Rectal smooth muscle tissue (tissue), 1 donor: ENCODE results near the gene HSPBP1.

Experiments used
- H3K27ac ChIP-seq: one replicate; pipeline ENCODE4 v1.7.0; 2013; ENCODE audit warnings: low read depth, low read length, inconsistent platforms
- H3K27me3 ChIP-seq: one replicate; pipeline ENCODE4 v1.7.0; 2013; ENCODE audit warnings: low read length; ENCODE audit not compliant: control insufficient read depth, insufficient read depth
- H3K36me3 ChIP-seq: one replicate; pipeline ENCODE4 v1.7.0; 2013; ENCODE audit warnings: low read length; ENCODE audit not compliant: control insufficient read depth, insufficient read depth
- H3K4me1 ChIP-seq: one replicate; pipeline ENCODE4 v1.7.0; 2013; ENCODE audit warnings: low read length; ENCODE audit not compliant: control insufficient read depth, insufficient read depth
- H3K4me3 ChIP-seq: one replicate; pipeline ENCODE4 v1.7.0; 2013; ENCODE audit warnings: low read length
- H3K9ac ChIP-seq: one replicate; pipeline ENCODE4 v1.7.0; 2013; ENCODE audit warnings: low read length

Gene HSPBP1

GRCh38 chr19:55265173-55265572, 14.7 kb downstream of the HSPBP1 start:
- H3K4me3 ChIP-seq = no peak overlapping the region
- no peak overlapping the region for H3K9ac ChIP-seq
- H3K27ac ChIP-seq = no peak overlapping the region
- H3K27me3 ChIP-seq = no peaks in the 10 kb centered on the region
- no peaks in the 10 kb centered on the region for H3K4me1 ChIP-seq
- H3K36me3 ChIP-seq = peaks cover 10% of the 10 kb centered on the region

GRCh38 chr19:55264531-55264930, 15.4 kb downstream of the HSPBP1 start:
- Histone ChIP-seq H3K27me3 (no peaks in the 10 kb centered on the region), H3K9ac (no peak overlapping the region), H3K27ac (no peak overlapping the region), H3K36me3 (peaks cover 10% of the 10 kb centered on the region), H3K4me3 (no peak overlapping the region), H3K4me1 (peaks cover 5% of the 10 kb centered on the region)

DNA sequence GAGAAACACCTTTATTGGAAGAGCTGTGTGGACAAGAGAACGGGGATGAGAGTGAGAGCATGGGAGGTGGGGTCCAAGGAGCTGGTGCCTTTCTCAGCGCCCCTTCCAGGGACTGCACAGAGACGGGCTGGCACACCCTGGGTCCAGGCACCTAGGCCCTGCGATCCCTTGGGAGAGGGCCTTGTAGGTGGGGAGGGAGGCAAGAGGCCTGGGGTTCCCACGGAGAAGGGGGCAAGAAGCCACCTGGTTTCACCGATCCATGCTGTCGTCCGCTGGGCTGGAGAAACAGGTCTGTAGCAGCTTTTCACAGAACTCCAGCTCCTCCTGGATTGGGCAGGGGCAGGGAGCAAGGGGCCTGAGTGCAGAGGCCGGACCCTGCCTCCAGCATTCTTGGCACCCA, 17.6 kb downstream of the HSPBP1 start:
- Histone ChIP-seq H3K27ac (no peak overlapping the region), H3K27me3 (no peaks in the 10 kb centered on the region), H3K4me1 (peaks cover 5% of the 10 kb centered on the region), H3K36me3 (peaks cover 7% of the 10 kb centered on the region), H3K4me3 (no peak overlapping the region), H3K9ac (no peak overlapping the region)

- Histone ChIP-seq H3K27ac (no peak overlapping the region), H3K27me3 (no peaks in the 10 kb centered on the region), H3K9ac (no peak overlapping the region), H3K4me3 (no peak overlapping the region), H3K4me1 (peaks cover 5% of the 10 kb centered on the region), H3K36me3 (peaks cover 7% of the 10 kb centered on the region)
These were observed 18.2 kb downstream of the HSPBP1 start for GRCh38 chr19:55261671-55262126.

DNA sequence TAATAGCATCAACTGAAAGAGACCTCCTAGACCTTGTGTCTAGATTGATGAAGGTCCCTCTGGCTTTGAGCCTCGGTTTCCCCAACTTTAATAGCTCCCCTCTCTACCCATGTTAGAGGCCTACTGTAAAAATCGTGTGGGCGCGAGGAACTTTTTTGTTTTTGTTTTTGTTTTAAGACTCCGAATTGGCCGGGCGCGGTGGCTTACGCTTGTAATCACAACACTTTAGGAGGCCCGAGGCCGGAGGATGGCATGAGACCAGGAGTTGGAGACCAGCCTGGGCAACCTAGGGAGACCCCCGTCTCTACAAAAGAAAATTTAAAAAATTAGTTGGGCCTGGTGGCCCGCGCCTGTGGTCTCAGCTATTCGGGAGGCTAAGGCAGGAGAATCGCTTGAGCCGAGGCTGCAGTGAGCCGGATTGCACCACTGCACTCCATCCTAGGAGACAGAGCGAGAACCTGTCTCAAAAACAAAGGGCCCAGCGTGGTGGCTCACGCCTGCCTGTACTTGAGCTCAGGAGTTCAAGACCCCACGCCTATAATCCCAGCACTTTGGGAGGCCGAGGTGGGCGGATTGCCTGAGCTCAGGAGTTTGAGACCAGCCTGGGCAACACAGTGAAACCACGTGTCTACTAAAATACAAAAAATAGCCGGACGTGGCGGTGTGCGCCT, 20.2 kb downstream of the HSPBP1 start:
- Histone ChIP-seq H3K4me1 (peaks cover 5% of the 10 kb centered on the region), H3K36me3 (peaks cover 7% of the 10 kb centered on the region), H3K27ac (peak overlapping the region; percentile 89), H3K4me3 (peak overlapping the region; percentile 63), H3K9ac (peak overlapping the region; percentile 6), H3K27me3 (no peaks in the 10 kb centered on the region)

- H3K36me3 ChIP-seq = peaks cover 7% of the 10 kb centered on the region
- H3K27me3 ChIP-seq = no peaks in the 10 kb centered on the region
- peak within 1 kb of the TSS; percentile 89 for H3K9ac ChIP-seq
- H3K27ac ChIP-seq = peak within 1 kb of the TSS; percentile 89
- peaks cover 5% of the 10 kb centered on the region for H3K4me1 ChIP-seq
- peak within 1 kb of the TSS; percentile 97 for H3K4me3 ChIP-seq
These were observed 20.9 kb downstream of the HSPBP1 start, which contains the start of gene PPP6R1 for GRCh38 chr19:55258828-55259539. TSS of gene PPP6R1 (minus strand) at chr19:55259017. CDS start at chr19:55247103, 11,914 bp downstream.

DNA sequence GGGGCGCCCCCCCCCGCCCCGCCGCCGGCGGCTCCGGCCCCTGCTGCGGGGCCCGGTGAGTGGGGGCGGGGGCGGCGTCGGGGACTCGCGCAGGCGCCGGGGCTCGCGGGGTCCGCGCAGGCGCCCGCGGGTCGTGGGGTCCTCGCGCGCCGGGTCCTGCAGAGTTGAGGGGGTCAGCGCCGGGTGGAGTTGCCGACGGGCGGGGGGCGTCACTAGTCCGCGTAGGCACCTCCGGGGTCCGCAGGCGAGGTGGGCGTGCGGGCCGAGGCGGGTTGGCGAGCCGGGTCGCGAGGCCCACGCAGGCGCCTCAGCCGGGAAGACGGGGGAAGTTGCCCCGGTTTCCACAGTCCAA, 21.5 kb downstream of the HSPBP1 start:
- Histone ChIP-seq H3K27me3 (no peaks in the 10 kb centered on the region), H3K4me1 (peaks cover 5% of the 10 kb centered on the region), H3K4me3 (peak overlapping the region; percentile 97), H3K36me3 (peaks cover 7% of the 10 kb centered on the region), H3K27ac (peak overlapping the region; percentile 85), H3K9ac (peak overlapping the region; percentile 89)

DNA sequence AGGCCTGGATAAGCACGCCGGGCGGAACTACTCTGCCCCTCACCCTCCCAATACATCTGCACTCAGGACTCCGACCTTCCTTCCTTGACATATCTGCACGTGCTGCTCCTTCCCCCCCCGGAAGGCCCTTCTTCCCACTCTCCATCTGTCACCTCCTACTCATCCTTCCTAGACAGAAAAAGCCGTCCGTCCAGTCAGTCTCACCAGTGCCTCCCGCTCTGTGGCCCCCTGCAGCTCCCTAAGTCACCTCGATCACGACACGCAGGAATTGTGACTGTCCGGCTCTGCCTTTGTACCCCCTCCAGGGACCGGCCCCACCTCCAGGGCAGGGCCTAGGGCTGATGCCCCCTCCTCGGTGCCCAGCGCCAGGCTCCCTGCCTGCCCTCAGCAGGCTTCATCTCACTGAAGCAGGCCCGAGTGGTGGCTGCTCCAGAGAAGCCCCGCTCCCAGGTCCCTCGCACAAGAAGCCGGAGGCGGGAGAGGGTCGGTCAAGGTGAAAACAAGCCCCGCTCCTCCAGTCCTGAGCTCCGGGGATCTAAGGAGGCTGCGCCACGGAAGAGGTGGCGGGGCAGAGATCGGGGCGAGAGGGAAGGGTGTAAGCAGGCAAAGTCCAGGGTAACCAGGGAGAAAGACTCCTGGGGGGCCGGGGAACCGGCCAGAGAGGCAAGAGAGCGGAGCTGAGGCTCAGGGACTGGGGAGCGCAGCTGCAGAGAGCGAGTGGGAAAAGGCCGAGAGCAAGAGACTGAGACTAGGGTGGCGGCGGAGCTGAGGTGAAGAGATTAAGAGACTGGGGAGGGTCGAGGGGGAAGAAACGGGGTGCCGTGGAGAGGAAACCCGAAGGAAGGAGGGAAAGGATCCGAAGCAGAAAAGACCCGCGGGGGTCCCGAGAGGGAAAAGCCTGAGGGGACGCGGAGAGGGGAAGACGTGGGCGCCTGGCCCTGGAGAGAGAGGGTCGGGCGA, 22.2 kb downstream of the HSPBP1 start:
- peaks cover 7% of the 10 kb centered on the region for H3K36me3 ChIP-seq
- peak overlapping the region; percentile 19 for H3K27ac ChIP-seq
- H3K4me1 ChIP-seq = peaks cover 5% of the 10 kb centered on the region
- H3K9ac ChIP-seq = peak overlapping the region; percentile 66
- H3K27me3 ChIP-seq = no peaks in the 10 kb centered on the region
- peak overlapping the region; percentile 97 for H3K4me3 ChIP-seq

DNA sequence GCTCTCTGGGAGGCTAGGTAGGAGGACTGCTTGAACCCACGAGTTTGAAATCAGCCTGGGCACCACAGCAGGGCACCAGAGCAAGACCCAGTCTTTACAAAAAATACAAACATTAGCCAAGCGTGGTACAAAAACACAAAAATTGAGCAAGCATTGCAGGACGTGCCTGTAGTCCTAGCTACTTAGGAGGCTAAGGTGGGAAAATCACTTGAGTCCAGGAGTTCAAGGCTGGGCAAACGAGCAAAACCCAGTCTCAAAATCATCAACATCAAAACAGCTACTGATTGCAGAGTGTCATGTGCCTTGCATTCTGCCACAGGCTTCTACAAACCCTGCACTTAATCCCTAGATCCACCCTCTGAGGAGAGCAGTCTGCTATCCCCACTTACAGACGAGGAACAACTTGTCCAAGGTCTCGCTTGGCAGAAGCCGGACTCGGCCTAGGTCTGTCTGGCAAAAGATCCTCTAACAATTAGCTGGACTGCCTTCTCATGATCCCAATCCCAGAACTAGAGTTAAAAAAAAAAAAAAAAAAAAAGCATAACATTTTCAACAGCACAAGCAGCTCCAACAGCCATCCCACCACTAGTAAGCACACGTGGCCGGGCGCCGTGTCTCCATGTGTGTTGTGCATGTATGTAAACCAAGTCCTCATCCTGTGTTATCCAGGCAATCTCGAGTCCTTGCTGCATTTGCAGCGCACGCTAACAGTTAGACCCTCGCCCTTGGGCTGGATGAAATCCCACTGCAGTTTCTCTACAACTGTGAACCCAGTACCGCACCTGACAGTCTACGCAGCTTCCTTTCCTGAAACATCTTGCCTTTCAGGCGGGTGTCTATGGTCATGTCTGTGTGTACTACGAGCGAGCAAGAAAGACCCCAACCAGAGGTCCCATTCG, 23.1 kb downstream of the HSPBP1 start:
- H3K4me1 ChIP-seq = peaks cover 5% of the 10 kb centered on the region
- no peak overlapping the region for H3K9ac ChIP-seq
- H3K27me3 ChIP-seq = no peaks in the 10 kb centered on the region
- peaks cover under 1% of the 10 kb centered on the region for H3K36me3 ChIP-seq
- H3K27ac ChIP-seq = no peak overlapping the region
- peak overlapping the region; percentile 97 for H3K4me3 ChIP-seq

GRCh38 chr19:55255618-55256423, 24.1 kb downstream of the HSPBP1 start:
- no peaks in the 10 kb centered on the region for H3K27me3 ChIP-seq

DNA sequence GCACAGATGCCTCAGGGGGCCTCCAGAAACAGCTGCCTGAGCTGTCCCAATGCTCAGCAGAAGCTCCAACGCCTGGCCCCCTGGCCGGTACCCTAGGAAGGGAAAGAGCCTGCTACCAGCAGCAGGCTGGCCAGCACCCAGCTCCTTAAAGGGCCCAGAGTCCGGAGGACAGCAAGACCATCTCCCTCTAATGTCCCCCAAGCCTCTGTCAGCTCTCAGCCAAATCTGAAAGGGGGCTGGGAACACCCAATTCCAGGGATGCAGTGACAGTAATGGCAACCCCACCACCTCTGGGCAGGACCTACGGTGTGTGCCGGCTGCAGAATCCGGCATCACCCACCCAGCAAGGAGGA, 25.3 kb downstream of the HSPBP1 start:
- no peaks in the 10 kb centered on the region for H3K27me3 ChIP-seq
- peak overlapping the region; percentile 50 for H3K4me3 ChIP-seq
- H3K36me3 ChIP-seq = no peaks in the 10 kb centered on the region
- peaks cover under 1% of the 10 kb centered on the region for H3K4me1 ChIP-seq
- H3K9ac ChIP-seq = peak overlapping the region; percentile 53
- H3K27ac ChIP-seq = no peak overlapping the region

More at GRCh38 chr19:55255618-55256423, 24.1 kb downstream of the HSPBP1 start:
- Histone ChIP-seq H3K4me3 (peak overlapping the region; percentile 97), H3K36me3 (no peaks in the 10 kb centered on the region), H3K9ac (peak overlapping the region; percentile 18), H3K27ac (no peak overlapping the region), H3K4me1 (peaks cover 5% of the 10 kb centered on the region)
